Left kidney (tissue), 2 donors: ENCODE results near the gene GRAP. TPM values are rescaled to one million over a fixed set of nuclear protein-coding genes. Genes with fewer than 3 reads are reported as not detected.

Source experiments
- DNase-seq: peaks from one replicate; pipeline ENCODE4 v3.0.0-alpha.2; 2013
- polyA plus RNA-seq: library from polyadenylated mRNA; unstranded; fragments of 120-200 nt; gene quantifications from one replicate; pipeline ENCODE4 v1.2.1, GENCODE V29; 2013; ENCODE audit not compliant: insufficient read length

The GRAP gene
- polyA plus RNA-seq, 1 donor: 3.7 TPM

DNA sequence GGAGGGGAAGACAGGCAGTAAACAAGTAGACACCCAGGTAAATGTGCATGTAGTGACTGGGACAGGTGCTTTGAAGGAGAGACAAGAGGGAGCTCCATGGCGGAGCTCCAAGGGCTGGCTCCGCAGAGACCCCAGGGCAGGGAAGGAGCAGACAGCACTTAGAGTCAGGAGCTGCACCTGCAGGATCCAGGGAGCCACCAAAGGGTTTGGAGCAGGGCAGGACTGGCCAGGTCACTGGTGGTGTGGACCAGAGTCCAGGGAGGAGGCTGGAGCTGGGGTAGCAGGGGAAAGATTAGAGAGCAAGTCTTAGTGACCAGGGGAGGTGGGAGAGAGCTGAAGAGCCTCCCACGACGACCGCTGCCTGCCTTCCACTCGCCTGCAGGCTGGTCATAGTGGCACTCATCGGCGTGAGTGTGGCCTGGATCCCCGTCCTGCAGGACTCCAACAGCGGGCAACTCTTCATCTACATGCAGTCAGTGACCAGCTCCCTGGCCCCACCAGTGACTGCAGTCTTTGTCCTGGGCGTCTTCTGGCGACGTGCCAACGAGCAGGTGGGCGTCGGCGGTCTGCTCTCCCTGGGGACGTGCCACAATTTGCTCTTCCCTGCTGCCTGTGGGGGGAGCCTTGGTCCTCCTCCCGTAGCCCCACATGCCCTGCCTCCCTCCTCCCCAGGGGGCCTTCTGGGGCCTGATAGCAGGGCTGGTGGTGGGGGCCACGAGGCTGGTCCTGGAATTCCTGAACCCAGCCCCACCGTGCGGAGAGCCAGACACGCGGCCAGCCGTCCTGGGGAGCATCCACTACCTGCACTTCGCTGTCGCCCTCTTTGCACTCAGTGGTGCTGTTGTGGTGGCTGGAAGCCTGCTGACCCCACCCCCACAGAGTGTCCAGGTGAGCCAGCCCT lies 27.5 kb downstream of the GRAP start:
- DNase-seq: no peak

DNA sequence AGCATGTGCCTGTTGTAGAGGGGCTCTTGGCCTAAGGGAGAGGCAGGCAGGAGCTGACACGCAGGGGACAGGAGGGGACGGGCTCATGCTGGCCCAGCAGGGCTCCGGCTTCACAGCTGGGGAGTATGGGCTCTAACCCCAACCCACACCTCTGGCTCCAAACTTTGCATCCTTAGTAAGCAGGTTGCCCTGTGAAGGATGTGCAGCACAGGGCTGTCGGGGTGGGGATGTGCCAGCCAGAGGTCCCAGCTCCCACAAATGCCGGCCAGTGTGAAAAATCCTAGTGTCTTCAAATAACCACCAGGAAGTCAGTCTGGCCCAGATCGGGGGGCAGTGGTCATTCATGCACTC lies 28.2 kb downstream of the GRAP start:
- DNase-seq: no peak

DNA sequence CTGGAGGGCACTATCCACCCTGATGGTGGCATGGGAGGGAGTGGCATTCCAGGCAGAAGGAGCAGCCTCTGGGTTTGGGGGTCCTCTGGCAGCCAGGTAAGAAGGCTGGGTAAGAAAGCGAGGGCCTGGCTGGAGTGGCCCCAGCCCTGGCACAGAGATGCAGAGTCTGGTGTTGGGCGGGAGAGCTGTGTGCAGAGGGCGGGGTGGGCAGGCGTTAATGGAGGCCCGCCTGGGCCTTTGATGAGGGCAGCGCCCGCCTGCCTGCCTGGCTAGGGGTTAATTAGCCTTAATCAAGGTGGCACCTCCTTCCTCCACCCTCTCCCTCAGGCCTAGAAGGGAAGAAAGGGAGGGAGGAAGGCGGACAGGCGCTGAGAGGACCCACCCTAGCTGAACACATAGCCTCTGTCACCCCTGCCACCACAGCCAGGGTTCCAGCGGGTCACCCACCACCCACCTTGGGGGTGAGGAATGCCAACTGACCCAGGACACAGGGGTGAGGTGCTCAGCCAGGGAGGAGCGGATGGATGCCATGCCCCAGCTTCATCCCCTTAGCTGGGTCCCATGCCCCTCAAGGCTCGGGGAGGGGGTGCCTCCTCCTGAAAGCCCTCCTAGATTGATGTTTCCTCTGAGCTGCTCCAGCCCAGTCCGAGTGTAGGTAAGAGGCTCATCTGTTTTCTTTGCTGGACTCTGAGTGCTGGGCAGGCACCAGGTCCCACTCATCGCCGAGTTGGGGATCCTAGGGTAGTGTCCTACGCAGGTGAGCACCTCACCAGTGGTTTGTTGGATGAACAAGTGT lies 28.8 kb downstream of the GRAP start:
- no peak for DNase-seq

DNA sequence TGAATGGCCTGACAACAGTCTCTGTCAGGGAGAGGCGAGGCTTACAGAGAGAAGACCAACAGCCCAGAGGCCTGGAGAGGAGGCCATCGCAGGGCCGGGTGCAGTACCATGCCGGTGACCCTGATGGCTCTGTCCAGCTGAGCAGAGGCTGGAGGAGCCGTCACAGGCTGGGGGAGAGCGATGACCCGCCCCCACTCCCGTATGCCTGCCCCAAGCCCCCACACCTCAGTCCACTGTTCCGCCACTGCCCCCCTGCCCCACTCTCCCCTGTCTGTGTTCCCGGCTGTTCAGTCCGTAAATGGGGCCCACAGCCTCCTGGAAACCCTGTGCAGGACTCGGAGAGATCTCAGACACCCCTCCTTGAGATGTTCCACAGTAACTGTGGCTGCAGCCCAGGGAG lies 29.4 kb downstream of the GRAP start:
- DNase-seq: no peak

DNA sequence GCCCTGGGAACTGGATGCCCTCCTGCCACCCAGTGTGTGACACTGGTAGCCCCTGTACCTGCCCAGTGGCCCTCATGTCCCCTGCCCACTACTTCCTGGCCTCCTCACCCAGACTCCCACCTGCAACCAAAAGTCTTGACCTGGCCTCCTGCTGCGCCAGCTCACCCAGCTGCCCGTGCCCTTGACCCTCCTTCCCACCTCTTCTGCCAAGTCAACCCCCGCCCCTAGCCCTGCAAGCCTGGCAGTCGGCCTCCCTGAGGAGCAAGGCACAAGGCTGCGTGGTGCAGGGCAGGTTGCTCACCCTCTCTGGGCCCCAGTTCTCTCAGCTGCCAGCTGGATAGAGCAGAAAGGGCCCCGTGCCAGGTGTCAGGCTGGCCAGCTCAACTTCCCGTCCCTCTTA lies 29.9 kb downstream of the GRAP start:
- no peak for DNase-seq

DNA sequence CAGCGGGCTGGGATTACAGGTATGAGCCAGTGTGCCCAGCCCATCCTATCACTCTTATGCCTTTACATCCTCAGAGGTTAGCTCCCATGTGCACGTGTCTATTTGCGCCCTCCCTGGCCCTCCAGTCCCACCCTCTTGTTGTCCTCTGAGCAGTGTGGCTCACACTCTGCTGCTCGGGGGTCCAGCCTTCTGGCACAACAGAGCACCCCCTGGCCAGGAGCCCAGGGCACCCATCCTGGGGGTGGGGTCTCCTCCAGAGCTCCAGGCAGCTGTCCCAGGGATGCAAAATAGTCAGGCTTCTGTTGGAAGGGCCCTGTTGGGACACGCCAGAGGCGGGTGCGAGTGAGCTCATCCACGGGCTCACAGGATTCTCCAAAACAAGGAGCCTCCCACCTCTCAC lies 30.5 kb downstream of the GRAP start:
- no peak for DNase-seq

DNA sequence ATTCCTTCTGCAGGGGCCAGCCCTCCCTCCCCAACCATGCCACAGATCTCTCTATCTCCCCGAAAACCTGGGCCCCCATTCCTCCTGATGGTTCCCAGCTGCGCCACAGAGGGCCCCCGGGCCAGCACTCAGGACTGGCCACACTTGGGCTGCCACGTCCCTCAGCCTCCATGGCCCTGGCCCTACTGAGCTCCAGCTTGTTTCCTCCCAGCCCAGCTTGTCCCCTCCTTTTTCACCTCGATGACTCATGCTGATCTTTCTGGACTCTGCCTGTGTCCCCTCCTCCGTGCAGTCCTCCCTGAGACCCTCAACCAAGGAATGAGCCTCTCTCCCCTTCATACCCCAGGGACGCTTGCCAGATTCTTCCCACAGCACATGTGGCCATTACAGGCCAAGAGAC lies 31.3 kb downstream of the GRAP start:
- no peak for DNase-seq

DNA sequence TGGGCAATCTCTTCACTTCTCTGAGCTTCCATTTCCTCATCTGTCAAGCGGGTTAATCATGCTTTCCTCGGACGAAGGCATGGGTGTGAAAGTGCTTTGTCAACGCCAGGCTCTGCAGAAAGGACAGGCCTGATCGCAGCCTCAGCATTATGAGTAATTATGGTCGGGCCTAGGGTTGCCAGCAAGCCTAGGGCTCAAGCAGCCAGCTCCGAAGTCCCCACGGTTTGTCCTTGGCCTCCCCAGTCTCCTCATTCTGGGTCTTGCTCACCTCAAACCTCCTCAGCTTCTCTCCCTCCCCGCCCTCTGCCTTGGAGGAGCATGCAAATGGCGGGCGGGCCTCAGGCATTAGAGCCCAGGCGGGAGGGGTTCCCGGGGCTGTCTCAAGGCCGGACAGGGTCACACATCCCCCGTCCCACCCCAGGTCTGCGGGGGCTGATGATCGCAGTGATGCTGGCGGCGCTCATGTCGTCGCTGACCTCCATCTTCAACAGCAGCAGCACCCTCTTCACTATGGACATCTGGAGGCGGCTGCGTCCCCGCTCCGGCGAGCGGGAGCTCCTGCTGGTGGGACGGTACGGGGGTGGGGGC lies 32.0 kb downstream of the GRAP start:
- DNase-seq: no peak

DNA sequence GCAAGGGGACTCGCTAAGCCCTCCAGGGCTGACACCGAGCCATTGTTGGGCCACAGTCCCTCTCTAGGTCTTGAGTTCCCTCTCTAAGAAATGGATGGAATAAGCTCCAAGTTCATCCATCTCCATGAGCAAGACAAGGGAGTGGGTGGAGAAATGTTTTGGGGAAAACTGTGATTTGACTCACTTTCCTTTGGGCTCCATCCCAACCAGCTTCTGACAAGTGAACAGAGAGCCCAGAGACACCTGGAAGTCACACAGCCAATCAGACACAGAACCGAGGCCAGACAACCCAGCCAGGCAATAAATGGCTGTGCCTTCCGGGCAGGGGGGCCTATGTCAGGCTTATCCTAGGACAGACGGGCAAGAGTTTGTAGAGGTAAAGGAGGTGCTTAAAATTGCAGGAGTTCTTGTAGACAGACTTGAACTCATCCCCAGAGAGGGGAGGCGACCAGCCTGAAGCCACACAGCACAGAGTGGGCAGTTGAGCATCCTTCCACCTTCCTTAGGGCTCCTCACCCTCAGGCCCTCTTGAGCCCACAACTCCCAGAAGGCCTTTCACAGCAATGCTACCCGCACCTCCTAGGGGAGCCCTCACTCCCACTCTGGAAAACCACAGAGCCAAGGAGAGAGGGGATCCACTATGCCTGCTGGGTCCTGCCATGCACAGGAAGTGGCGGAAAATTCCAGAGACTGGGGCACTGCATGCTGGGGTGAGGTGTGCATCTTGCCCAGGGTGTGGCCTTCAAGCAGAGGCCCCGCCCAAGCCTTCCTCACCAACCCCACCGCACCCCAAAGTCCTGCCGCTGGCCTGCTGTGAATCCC lies 32.7 kb downstream of the GRAP start:
- no peak for DNase-seq

DNA sequence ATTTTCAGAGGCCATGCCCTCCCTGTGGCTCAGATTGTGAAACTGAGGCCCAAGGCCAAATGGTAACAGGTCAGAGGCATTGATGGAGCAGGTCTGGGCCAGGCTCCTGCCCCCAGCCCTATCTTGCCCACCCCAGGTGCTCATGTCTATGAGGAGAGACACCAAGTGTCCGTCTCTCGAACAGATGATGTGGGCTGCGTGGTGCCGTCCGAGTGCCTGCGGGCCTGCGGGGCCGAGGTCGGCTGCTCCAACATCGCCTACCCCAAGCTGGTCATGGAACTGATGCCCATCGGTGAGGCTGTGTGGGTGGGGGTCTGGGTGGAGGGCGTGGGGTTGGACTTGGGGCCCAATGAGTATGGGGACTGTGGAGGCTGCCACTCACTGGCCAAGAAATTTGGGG lies 33.5 kb downstream of the GRAP start:
- no peak for DNase-seq

DNA sequence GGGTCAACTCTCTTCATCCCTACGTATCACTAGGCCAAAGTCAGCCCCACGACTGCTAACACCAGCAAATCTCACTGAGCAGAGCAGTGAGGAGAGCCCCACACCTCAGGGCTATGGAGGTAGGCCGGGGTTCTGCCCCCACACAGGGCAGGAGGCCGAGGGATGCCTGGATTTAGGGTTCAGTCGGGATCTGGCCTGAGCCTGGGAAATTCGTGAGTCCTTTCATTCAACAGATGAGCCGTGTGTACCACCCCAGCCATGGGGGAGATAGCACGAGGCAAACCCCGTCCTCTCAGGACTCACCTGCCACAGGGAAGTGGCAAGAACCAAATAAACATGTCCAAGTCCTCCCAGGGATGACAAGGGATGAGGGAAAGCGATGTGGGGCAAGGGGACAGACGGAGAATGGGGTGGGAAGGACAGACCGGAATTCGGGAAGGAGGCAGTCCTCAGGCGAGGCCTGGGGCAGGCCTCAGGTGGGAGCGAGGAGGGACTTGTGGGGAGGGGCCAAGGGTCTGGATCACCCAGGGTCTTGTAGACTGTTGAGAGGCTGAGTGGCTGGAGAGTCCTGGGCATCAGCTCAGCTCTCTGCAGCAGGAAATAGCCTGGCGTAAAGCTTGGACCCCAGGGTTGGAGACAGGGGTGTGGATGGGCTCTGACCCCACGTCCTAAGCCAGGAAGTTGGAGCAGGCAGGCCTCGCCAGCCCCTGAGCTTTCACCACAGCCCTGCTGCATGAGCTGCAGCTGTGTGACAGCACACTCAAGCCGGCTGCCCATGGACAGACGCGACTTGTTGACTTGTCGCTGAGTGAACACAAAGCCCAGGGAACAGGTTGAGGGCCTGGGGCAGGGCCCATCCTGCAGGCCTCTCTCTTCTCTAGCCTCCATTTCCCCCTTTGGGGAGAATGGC lies 34.3 kb downstream of the GRAP start:
- DNase-seq: no peak

DNA sequence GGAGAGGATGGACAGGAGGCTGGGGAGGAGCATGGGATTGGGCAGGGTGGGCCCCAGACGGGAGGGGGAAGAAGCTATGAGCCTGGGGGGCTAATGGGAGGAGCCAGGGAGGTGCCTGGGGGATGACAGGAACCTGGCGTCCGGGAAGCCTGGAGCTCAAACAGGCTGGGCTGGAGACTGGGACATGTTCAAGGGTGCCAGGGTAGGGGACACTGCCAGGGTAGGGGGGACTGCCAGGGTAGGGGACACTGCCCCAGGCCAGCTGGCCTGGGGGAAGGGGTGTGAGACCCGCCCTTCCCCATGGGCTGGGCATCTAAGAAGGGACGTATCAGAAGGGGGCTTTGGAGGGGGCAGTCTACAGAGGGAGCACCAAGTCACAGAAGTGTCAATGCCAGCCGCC lies 35.2 kb downstream of the GRAP start:
- DNase-seq: no peak

DNA sequence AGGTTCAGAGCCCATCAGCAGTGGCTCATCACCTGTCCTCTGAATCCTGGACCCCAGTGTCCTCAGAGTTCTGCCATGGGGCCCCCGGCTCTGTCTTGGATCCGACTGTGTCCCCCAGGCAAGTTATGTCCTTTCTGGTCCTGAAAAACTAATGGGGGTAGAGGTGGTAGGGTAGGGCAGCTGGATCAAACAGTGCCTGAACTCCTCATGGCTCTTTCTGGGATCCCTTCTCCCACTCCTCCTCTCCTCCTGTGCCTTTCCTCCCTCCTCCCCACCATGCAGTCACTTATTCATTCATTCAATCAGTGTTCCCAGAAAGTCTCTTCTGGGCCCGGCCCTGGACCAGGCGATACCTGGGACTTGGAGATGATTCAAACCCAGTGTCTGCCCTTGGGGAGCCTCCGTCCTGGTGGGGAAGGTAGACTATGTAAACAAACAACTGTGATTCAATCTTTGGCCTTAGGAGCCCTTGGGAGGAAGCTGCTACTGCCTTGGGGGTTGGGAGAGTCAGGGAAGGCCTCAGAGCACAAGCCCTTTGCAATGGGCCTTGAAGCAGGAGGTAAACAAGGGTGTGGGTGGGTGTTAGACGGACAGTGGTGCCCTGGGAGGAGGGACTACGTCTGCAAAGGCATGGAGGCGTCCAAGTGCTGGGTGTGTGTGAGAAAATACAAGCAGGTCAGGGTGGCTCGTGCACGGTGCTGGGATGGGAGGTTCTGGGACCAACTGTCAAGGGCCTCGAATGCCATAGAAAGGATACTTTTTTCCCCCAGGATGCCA lies 35.8 kb downstream of the GRAP start:
- no peak for DNase-seq

DNA sequence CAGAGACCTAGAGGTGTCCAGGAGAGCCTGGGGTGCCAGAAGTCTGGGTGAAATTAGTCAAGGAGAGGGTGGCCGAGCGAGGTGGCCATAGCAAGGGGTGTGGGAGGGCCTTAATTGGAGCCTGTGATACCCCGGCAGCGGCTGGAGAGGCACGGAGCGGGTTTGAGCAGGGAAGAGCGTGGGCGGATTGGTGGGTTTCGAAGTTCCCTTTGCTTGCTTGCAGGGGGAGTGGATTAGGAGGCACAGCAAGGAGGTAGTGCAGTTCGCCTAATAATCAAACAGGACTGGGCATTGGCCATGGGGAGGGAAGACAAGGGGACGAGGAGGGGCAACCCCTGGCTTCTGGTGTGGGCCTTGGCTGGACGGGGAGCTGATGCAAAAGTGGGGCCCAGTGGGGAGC lies 36.8 kb downstream of the GRAP start:
- no peak for DNase-seq

DNA sequence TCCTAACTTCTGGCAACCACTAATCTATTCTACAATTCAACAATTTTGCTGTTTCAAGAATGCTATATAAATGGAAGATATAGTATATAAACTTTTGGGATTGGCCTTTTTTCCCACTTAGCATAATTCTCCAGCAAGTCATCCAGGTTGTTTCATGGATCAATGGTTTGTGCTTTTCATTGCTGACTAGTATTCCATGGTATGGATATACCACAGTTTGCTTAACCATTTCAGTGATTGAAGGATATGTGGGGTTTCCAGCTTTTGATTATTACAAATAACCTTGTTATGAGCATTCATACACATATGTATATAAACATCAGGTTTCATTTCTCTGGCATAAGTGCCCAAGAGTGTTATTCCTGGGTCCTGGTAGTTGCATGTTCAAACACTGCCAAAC lies 40.1 kb downstream of the GRAP start:
- DNase-seq: no peak

DNA sequence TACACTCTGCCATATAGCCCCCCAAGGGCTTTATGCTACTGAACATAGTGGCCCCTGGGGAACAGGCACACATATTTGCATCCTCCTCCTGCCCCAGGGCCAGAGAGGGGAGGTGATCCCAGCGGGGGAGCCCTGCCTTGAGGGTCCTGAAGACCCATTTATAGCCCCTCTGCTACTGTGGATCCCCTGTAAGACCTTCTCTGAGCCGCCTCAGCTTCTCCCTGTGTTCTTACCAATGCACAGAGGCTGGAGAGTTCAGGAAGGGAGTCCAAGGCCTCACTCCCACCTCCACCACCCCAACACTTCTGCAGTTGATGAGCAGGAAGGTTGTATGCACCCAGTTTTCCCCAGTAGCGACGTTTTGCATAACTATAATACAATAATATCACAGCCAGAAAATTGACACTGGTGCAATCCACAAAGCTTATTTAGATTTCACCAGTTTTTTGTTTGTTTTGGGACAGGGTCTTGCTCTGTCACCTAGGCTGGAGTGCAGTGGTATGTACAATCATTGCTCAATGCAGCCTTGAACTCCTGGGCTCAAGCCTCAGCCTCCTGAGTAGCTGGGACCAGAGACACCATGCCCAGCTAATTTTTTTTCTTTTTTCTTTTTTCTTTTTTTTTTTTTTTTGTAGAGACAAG lies 40.8 kb downstream of the GRAP start:
- DNase-seq: no peak

DNA sequence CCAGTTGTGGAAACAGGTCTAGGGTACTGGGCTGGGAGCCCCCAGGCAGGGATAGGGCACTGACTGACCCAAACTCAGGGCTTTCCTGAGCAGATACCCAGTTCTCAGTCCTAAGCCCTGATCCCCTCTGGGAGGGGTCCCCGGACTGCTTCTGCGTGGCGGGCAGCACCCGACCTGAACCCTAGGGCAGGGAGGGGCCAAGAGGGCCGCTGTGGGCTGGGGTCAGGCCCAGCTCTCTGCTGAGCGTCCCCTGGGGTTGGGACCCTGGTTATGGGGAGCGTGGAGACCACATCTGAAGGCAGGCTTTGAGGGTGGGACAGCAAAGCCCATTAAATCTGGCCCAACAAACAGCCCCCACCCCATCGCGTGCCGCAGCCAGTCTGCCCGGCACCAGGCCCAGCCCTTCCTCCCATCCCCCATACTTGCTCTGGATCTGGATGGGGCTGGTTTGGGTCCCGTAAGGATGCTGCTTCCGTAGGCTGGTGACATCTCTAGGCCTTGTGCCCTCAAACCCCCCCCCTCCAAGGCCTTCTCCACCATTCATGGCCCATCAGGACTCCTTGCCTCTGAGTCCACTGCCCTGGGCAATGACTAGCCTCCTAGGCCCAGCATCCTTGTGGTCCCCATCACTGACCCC lies 41.5 kb downstream of the GRAP start:
- DNase-seq: no peak

DNA sequence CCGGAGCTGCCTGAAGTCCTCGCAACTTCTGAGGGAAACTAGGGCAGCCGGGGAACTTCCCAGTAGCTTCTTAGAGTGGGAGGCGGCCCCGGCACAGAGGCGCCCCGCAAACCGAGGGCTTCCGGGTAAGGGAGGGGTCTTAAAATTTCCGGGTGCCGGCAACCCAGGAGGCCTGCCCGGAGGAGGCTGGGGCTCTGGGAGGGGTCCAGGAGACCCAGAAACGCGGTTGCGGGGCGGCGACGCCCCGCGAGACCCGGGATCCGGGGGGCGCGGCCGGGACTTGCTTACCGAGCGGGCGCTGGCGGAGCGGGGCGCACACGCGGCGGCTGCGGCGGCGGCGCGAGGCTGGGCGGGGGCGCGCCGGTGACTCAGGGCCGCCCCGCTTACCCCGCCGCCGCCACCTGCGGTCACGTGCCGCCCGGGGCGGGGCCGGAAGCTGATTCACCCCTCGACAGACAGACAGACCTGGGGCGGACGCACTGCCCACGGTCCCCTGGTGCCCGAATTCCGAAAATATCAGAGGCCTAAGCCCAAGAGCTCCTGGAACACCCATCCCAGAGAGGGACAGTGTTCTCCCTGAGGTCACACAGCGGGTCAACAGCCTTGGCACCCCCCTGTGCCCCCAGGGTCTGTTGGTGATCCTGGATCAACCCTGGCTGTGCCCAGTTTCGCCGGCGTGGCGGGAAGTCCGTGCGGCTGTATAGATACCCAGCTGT lies 42.2 kb downstream of the GRAP start, which contains the start of gene FAM83G:
Gene FAM83G (minus strand): TSS at position 344 of the 716 bp plus-strand sequence. CDS start 723 bp downstream, outside the sequence.
- DNase-seq: no peak
